Activated T-helper 17 cell treated with anti-CD3 and anti-CD28 coated beads, Interleukin-2, amount 50 U/mL, for 72 hours (primary cell): ENCODE results near the gene STAB2. TPM values are rescaled to one million over a fixed set of nuclear protein-coding genes. Genes with fewer than 3 reads are reported as not detected.

Experiments used
- ATAC-seq: fragments of 150-1000 bp; cut with Tn5 transposase; replicated peaks from 2 replicates; pipeline ENCODE4 v1.10.0; 2021; ENCODE audit warnings: mild to moderate bottlenecking, moderate library complexity
- H3K27ac Mint-ChIP-seq: one replicate; pipeline ENCODE4 v1.8.0; 2022; ENCODE audit warnings: mixed read lengths
- H3K27me3 Mint-ChIP-seq: one replicate; pipeline ENCODE4 v1.8.0; 2022; ENCODE audit warnings: mixed read lengths
- H3K36me3 Mint-ChIP-seq: one replicate; pipeline ENCODE4 v1.8.0; 2022; ENCODE audit warnings: low read depth, mild to moderate bottlenecking, mixed read lengths
- H3K4me1 Mint-ChIP-seq: one replicate; pipeline ENCODE4 v1.8.0; 2022; ENCODE audit warnings: mixed read lengths
- H3K4me3 Mint-ChIP-seq: one replicate; pipeline ENCODE4 v1.8.0; 2022; ENCODE audit warnings: mild to moderate bottlenecking, mixed read lengths
- H3K9me3 Mint-ChIP-seq: one replicate; pipeline ENCODE4 v1.8.0; 2022; ENCODE audit warnings: mixed read lengths
- total RNA-seq, 2 donors: library from RNA; stranded (reverse); gene quantifications; one replicate each; pipeline ENCODE4 v1.2.3, GENCODE V29; 2022

The STAB2 gene
- total RNA-seq, 2 donors from 2014 or later: not detected

GRCh38 chr12:103773109-103773910 is 186.2 kb downstream of the STAB2 start:
- H3K9me3 Mint-ChIP-seq: no peaks in the 10 kb centered on the region
- no peaks in the 10 kb centered on the region for H3K27me3 Mint-ChIP-seq
- ATAC-seq: no peak
- H3K27ac Mint-ChIP-seq: no peak overlapping the region
- no peak overlapping the region for H3K4me3 Mint-ChIP-seq
- no peaks in the 10 kb centered on the region for H3K4me1 Mint-ChIP-seq
- H3K36me3 Mint-ChIP-seq: peaks cover 23% of the 10 kb centered on the region

DNA sequence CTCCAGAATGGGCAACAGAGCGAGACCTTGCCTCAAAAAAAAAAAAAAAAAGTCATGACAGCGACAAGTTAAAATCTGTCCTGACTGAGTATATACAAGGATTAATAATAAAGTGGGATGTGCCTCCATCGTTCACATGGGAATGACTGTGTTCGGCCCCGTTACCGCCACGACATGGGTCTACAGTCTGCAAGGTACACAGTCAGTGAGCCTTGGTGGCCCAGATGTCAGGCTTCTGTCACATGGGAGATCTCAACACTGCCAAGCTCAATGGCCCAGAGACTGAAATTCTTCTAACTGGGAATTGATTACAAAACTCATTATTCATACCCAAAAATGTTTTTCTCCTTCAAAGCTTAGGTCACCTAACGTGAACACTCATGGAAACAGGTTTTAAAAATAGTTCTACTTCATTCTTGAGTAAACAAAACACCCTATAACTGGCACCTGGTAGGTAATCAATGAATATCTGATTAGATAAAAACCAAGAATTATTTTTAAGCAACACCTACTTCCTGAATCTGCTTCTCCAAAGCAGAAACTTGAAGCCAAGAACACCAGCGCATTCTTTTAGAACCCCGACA is 188.0 kb downstream of the STAB2 start:
- Mint-ChIP-seq H3K4me1 (peaks cover 4% of the 10 kb centered on the region), H3K4me3 (no peak overlapping the region), H3K27ac (no peak overlapping the region), H3K36me3 (peaks cover 40% of the 10 kb centered on the region), H3K9me3 (no peaks in the 10 kb centered on the region), H3K27me3 (no peaks in the 10 kb centered on the region)
- no peak for ATAC-seq

GRCh38 chr12:103778781-103779180 is 191.7 kb downstream of the STAB2 start:
- Mint-ChIP-seq H3K36me3 (peaks cover 65% of the 10 kb centered on the region), H3K4me3 (no peak overlapping the region), H3K9me3 (no peaks in the 10 kb centered on the region), H3K27ac (no peak overlapping the region), H3K27me3 (no peaks in the 10 kb centered on the region), H3K4me1 (peaks cover 4% of the 10 kb centered on the region)
- no peak for ATAC-seq

DNA sequence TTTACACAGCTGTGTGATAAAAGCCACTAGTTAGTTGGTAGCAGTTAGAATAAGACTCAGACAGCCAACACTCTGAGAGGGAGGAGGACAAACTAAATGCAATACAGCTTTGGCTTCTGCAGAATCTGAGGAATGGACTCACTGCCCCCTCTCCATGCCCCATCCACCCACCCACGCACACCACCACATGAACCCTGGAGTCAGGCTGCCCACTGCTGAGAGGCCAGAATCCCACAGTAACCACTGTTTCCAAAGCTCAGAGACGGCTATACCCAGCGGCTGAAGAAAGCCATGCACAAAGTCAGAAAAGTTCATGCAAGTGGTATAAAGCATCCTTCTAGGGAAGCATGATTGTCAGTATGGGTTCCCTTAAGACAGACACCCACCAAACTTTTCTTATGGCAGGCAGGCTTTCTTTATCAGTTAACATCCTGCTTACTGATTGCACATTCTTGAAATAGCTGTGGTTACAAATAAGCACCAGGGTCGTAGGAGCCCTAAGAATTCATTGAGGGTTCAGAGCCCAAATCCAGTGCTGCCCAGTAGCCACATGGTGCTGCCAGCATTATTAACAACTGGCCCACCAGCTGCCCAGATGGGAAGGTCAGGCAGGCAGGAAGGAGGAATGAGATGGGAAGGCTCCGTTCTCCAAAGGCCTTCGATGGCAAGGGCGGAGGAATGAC is 192.5 kb downstream of the STAB2 start:
- ATAC-seq: no peak
- Mint-ChIP-seq H3K4me3 (no peak overlapping the region), H3K4me1 (peaks cover 4% of the 10 kb centered on the region), H3K27ac (no peak overlapping the region), H3K27me3 (no peaks in the 10 kb centered on the region), H3K36me3 (peaks cover 72% of the 10 kb centered on the region), H3K9me3 (no peaks in the 10 kb centered on the region)

- H3K27me3 Mint-ChIP-seq: no peaks in the 10 kb centered on the region
- H3K4me3 Mint-ChIP-seq: no peak overlapping the region
- H3K27ac Mint-ChIP-seq: no peak overlapping the region
- peaks cover 77% of the 10 kb centered on the region for H3K36me3 Mint-ChIP-seq
- peaks cover 4% of the 10 kb centered on the region for H3K4me1 Mint-ChIP-seq
- ATAC-seq: no peak
- H3K9me3 Mint-ChIP-seq: no peaks in the 10 kb centered on the region
These were observed 193.0 kb downstream of the STAB2 start for GRCh38 chr12:103780093-103780440.

DNA sequence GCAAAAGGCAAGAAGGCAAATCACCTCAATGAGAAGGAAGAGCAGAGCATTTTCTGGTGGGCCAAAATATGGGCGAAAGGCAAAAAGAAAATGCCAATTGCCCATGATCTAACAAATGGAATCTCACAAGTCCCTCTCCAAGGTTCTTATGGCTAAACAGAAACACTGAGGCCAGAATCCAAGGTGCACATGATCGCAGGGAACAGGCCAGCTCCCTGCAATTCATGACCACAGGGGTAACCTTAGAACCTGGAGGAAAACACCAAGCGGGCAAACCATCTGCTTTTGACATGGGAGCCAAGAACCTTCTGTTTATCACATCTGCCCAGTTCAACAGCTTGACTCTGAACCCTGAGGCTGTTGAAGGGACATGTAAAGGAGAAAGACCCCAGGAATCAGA is 193.9 kb downstream of the STAB2 start:
- H3K27ac Mint-ChIP-seq: no peak overlapping the region
- no peaks in the 10 kb centered on the region for H3K27me3 Mint-ChIP-seq

DNA sequence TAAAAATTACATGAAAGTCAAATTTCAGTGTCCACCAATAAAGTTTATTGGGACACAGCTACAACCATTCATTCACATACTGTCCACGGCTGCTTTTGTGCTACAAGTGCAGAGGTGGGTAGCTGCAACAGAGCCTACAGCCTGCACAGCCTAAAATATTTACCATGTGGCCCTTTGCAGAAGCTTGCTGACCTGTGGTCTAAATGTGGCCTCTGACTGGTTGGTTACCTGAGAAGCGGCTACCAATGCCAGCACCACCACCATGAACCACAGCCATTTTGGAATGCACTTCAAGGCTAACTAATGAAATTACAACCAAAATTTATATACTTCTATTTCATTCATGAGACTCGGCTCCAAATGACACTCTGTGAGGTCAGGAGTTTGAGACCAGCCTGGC is 195.3 kb downstream of the STAB2 start:
- no peak overlapping the region for H3K27ac Mint-ChIP-seq
- H3K27me3 Mint-ChIP-seq: no peaks in the 10 kb centered on the region
- H3K4me1 Mint-ChIP-seq: peaks cover 4% of the 10 kb centered on the region
- no peaks in the 10 kb centered on the region for H3K9me3 Mint-ChIP-seq
- no peak for ATAC-seq
- peaks cover 73% of the 10 kb centered on the region for H3K36me3 Mint-ChIP-seq
- H3K4me3 Mint-ChIP-seq: no peak overlapping the region

More for the DNA sequence above, 193.9 kb downstream of the STAB2 start:
- H3K4me1 Mint-ChIP-seq: peaks cover 4% of the 10 kb centered on the region
- no peak for ATAC-seq
- no peak overlapping the region for H3K4me3 Mint-ChIP-seq
- H3K9me3 Mint-ChIP-seq: no peaks in the 10 kb centered on the region
- H3K36me3 Mint-ChIP-seq: peaks cover 83% of the 10 kb centered on the region

- no peaks in the 10 kb centered on the region for H3K27me3 Mint-ChIP-seq
- H3K27ac Mint-ChIP-seq: no peak overlapping the region
- peaks cover 2% of the 10 kb centered on the region for H3K4me1 Mint-ChIP-seq
- H3K4me3 Mint-ChIP-seq: no peak overlapping the region
- no peaks in the 10 kb centered on the region for H3K9me3 Mint-ChIP-seq
- H3K36me3 Mint-ChIP-seq: peaks cover 59% of the 10 kb centered on the region
- no peak for ATAC-seq
These were observed 196.9 kb downstream of the STAB2 start for GRCh38 chr12:103783744-103784664.

GRCh38 chr12:103785243-103786031 is 198.4 kb downstream of the STAB2 start:
- no peaks in the 10 kb centered on the region for H3K4me1 Mint-ChIP-seq
- H3K4me3 Mint-ChIP-seq: no peak overlapping the region
- peaks cover 45% of the 10 kb centered on the region for H3K36me3 Mint-ChIP-seq
- no peaks in the 10 kb centered on the region for H3K27me3 Mint-ChIP-seq
- H3K27ac Mint-ChIP-seq: no peak overlapping the region
- H3K9me3 Mint-ChIP-seq: no peaks in the 10 kb centered on the region
- no peak for ATAC-seq

- no peak for ATAC-seq
- Mint-ChIP-seq H3K27me3 (no peaks in the 10 kb centered on the region), H3K36me3 (peaks cover 44% of the 10 kb centered on the region), H3K4me1 (no peaks in the 10 kb centered on the region), H3K4me3 (no peak overlapping the region), H3K9me3 (no peaks in the 10 kb centered on the region), H3K27ac (no peak overlapping the region)
These were observed 199.1 kb downstream of the STAB2 start for GRCh38 chr12:103786201-103786600.

DNA sequence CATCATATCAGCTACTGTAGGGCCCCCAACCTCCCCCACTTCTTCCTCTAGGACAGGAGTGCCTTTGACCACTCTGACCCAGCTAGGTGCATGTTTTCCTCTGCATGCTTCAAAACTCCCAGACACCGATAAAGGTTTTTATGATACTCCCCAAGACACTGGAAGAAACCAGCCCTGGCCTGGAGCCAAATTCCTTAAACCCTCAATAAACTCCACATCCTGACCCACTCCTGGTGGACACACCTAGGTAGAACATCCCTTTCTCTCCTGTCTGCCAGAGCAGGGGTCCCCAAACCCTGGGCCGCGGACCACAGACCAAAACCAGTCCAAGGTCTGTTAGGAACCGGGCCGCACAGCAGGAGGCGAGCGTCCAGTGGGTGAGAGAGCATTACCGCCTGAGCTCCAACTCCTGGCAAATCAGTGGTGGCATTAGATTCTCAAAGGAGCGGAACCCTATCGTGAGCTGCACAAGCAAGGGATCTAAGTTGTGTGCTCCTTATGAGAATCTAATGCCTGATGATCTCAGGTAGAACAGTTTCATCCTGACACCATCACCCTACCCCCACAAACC is 204.4 kb downstream of the STAB2 start:
- Mint-ChIP-seq H3K4me3 (no peak overlapping the region), H3K27ac (no peak overlapping the region), H3K4me1 (no peaks in the 10 kb centered on the region), H3K9me3 (no peaks in the 10 kb centered on the region), H3K27me3 (no peaks in the 10 kb centered on the region), H3K36me3 (peaks cover 39% of the 10 kb centered on the region)
- no peak for ATAC-seq

DNA sequence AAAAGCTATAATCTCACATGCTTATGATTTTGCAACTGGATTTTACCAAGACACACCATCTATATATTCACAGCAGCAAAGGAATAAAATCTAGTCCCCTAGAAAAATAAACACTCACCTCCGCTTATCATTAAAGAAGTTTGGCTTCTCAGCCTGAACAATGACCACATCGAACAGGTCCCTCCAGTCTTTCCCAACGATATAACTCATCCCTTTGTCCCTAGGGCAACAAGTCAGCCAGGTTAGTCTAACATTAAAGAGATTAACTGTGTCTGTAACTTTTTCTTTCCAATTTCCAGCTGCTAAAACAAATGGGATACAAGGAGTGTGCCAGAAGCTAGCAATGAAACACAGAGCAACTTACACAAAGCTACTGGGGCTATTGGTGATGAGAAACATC is 206.0 kb downstream of the STAB2 start:
- Mint-ChIP-seq H3K27me3 (no peaks in the 10 kb centered on the region), H3K36me3 (peaks cover 55% of the 10 kb centered on the region), H3K4me1 (no peaks in the 10 kb centered on the region), H3K9me3 (no peaks in the 10 kb centered on the region), H3K4me3 (no peak overlapping the region), H3K27ac (no peak overlapping the region)
- ATAC-seq: no peak

GRCh38 chr12:103793512-103794045 is 206.5 kb downstream of the STAB2 start:
- H3K4me3 Mint-ChIP-seq: no peak overlapping the region
- no peak for ATAC-seq
- H3K36me3 Mint-ChIP-seq: peaks cover 60% of the 10 kb centered on the region
- H3K27ac Mint-ChIP-seq: no peak overlapping the region
- H3K4me1 Mint-ChIP-seq: no peaks in the 10 kb centered on the region
- H3K27me3 Mint-ChIP-seq: no peaks in the 10 kb centered on the region
- H3K9me3 Mint-ChIP-seq: no peaks in the 10 kb centered on the region
